HepG2 (cell line): ENCODE measurements around the gene IFNAR2. TPM values are rescaled to one million over a fixed set of nuclear protein-coding genes. Genes with fewer than 3 reads are reported as not detected.

Experiments used
- ATAC-seq: fragments of 200-7000 bp; cut with Tn5 transposase; 3 replicates; pipeline ENCODE4 v1.9.1; 2020; ENCODE audit warnings: mild to moderate bottlenecking, moderate library complexity
- BruUV-seq: library from RNA; stranded (reverse); fragments of 400-500 nt; replicated peaks from 2 replicates; lab custom pipeline; 2021; lab: Mats Ljungman, UMichigan
- CTCF ChIA-PET: fragments of 300-600 bp; formaldehyde crosslinking; extraction: SDS; loops from one replicate; lab custom pipeline; 2021; ENCODE audit warnings: low total read pairs, inconsistent platforms, low intra/inter-chr PET ratio; lab: Yijun Ruan, JAX
- POLR2A ChIA-PET: fragments of 350-600 bp; sonication (Branson Sonifier 250); formaldehyde crosslinking; loops from one replicate; lab custom pipeline; 2020; ENCODE audit warnings: antibody characterized with exemption, inconsistent platforms; lab: Yijun Ruan, JAX
- DNase-seq: peaks from one replicate; pipeline ENCODE4 v3.0.0-alpha.2; 2015; ENCODE audit warnings: low spot score
- FAIRE-seq: peaks from 3 replicates; lab custom pipeline; 2011; peaks lifted over from hg19 to GRCh38; lab: Jason Lieb, UNC
- H2AFZ ChIP-seq: one replicate; pipeline ENCODE4 v1.6.1; 2011; ENCODE audit warnings: low read length, inconsistent platforms
- H3K27ac ChIP-seq: fragments of 300-600 bp; 3 replicates; pipeline ENCODE4 v1.8.0; 2011; ENCODE audit warnings: mixed run types, mild to moderate bottlenecking, mixed read lengths, low read length, inconsistent platforms; ENCODE audit not compliant: insufficient read depth; ENCODE audit errors: extremely low read length
- H3K27me3 ChIP-seq, 2 experiments: fragments of 200-600 bp in 1 of 2; 2 replicates in 1 of 2; 3 replicates in 1 of 2; pipeline versions ENCODE4 v1.6.0 to v1.8.0; 2011; ENCODE audit warnings: low read length in 2 of 2, mild to moderate bottlenecking in 2 of 2, moderate library complexity in 2 of 2, inconsistent platforms in 1 of 2; ENCODE audit not compliant: insufficient read depth in 2 of 2, control insufficient read depth in 1 of 2
- H3K36me3 ChIP-seq, 2 experiments: fragments of 200-600 bp in 1 of 2; replicated peaks in 1 of 2; 2 replicates in 1 of 2; 3 replicates in 1 of 2; pipeline versions ENCODE4 v1.5.1 to v1.8.0; 2011; ENCODE audit warnings: low read length in 2 of 2, inconsistent platforms in 1 of 2; ENCODE audit not compliant: insufficient read depth in 2 of 2, control insufficient read depth in 1 of 2
- H3K4me1 ChIP-seq: 2 replicates; pipeline ENCODE4 v1.5.1; 2012; ENCODE audit warnings: low read length, inconsistent platforms; ENCODE audit not compliant: insufficient read depth
- H3K4me2 ChIP-seq: 2 replicates; pipeline ENCODE4 v1.6.0; 2011; ENCODE audit warnings: low read depth, low read length, inconsistent platforms
- H3K4me3 ChIP-seq, 3 experiments: fragments of 200-600 bp in 1 of 3; sonication (generic), shearing (Covaris generic) in 1 of 3; replicated peaks in 1 of 3; 2 replicates each; pipeline ENCODE4 v1.5.1; 2011 to 2016; ENCODE audit warnings: low read length in 3 of 3, inconsistent platforms in 2 of 3, low read depth in 2 of 3, mild to moderate bottlenecking in 2 of 3, control low read depth in 1 of 3, mixed read lengths in 1 of 3; ENCODE audit not compliant: insufficient read depth in 1 of 3
- H3K79me2 ChIP-seq: one replicate; pipeline ENCODE4 v1.6.1; 2011; ENCODE audit warnings: low read length, inconsistent platforms; ENCODE audit not compliant: insufficient read depth
- H3K9ac ChIP-seq: 2 replicates; pipeline ENCODE4 v1.6.0; 2011; ENCODE audit warnings: mild to moderate bottlenecking, low read depth, low read length, inconsistent platforms; ENCODE audit not compliant: insufficient read depth
- H3K9me3 ChIP-seq: 2 replicates; pipeline ENCODE4 v1.5.1; 2012; ENCODE audit warnings: mild to moderate bottlenecking, low read length
- H4K20me1 ChIP-seq: 2 replicates; pipeline ENCODE4 v1.6.0; 2011; ENCODE audit warnings: inconsistent platforms, mild to moderate bottlenecking, low read length, moderate library complexity; ENCODE audit not compliant: insufficient read depth
- CCDC6 ChIP-seq: sonication (generic); formaldehyde crosslinking; IDR thresholded peaks from 2 replicates; pipeline ENCODE4 v1.8.1; 2022; ENCODE audit warnings: mild to moderate bottlenecking, missing genetic modification reagents, moderate library complexity
- HOXA7 ChIP-seq: sonication (generic); formaldehyde crosslinking; IDR thresholded peaks from 2 replicates; pipeline ENCODE4 v1.8.1; 2022; ENCODE audit warnings: mild to moderate bottlenecking, missing genetic modification reagents, moderate library complexity
- SALL2 ChIP-seq: sonication (generic); formaldehyde crosslinking; IDR thresholded peaks from 2 replicates; pipeline ENCODE4 v1.8.1; 2023; ENCODE audit warnings: mild to moderate bottlenecking, missing genetic modification reagents, inconsistent platforms
- SPEN ChIP-seq: sonication (generic); formaldehyde crosslinking; IDR thresholded peaks from 2 replicates; pipeline ENCODE4 v1.5.1; 2020; ENCODE audit warnings: low read depth, mild to moderate bottlenecking, missing genetic modification reagents
- TBX2 ChIP-seq: sonication (generic); formaldehyde crosslinking; IDR thresholded peaks from 2 replicates; pipeline ENCODE4 v1.5.0; 2020; ENCODE audit warnings: missing genetic modification reagents, mild to moderate bottlenecking, borderline replicate concordance
- THAP8 ChIP-seq: sonication (generic); formaldehyde crosslinking; IDR thresholded peaks from 2 replicates; pipeline ENCODE4 v1.5.1; 2020; ENCODE audit warnings: missing genetic modification reagents, mild to moderate bottlenecking, borderline replicate concordance
- YY1 ChIP-seq: IDR thresholded peaks from 2 replicates; pipeline ENCODE4 v1.6.1; 2011; ENCODE audit warnings: low read length, low read depth, moderate library complexity, mild to moderate bottlenecking; ENCODE audit not compliant: insufficient read depth, insufficient replicate concordance
- ZBTB1 ChIP-seq: sonication (generic); formaldehyde crosslinking; IDR thresholded peaks from 2 replicates; pipeline ENCODE4 v1.4.0; 2020; ENCODE audit warnings: missing genetic modification reagents, borderline replicate concordance
- ZC3H13 ChIP-seq: sonication (generic); formaldehyde crosslinking; IDR thresholded peaks from 2 replicates; pipeline ENCODE4 v1.8.1; 2023; ENCODE audit warnings: mild to moderate bottlenecking, missing genetic modification reagents, moderate library complexity
- ZNF101 ChIP-seq: sonication (generic); formaldehyde crosslinking; IDR thresholded peaks from 2 replicates; pipeline ENCODE4 v1.4.0; 2020; ENCODE audit warnings: mild to moderate bottlenecking, low read depth, missing genetic modification reagents, borderline replicate concordance
- ZNF329 ChIP-seq: sonication (generic); formaldehyde crosslinking; IDR thresholded peaks from 2 replicates; pipeline ENCODE4 v1.9.0; 2021; ENCODE audit warnings: low read depth, mild to moderate bottlenecking, missing genetic modification reagents
- ZNF709 ChIP-seq: sonication (generic); formaldehyde crosslinking; IDR thresholded peaks from 2 replicates; pipeline ENCODE4 v1.5.0; 2020; ENCODE audit warnings: mild to moderate bottlenecking, missing genetic modification reagents
- ZNF720 ChIP-seq: sonication (generic); formaldehyde crosslinking; IDR thresholded peaks from 2 replicates; pipeline ENCODE4 v1.4.0; 2020; ENCODE audit warnings: missing genetic modification reagents
- ZSCAN12 ChIP-seq: sonication (generic); formaldehyde crosslinking; IDR thresholded peaks from 2 replicates; pipeline ENCODE4 v1.9.0; 2021; ENCODE audit warnings: mild to moderate bottlenecking, missing genetic modification reagents
- WGBS: methylation state at CpG from one replicate; pipeline ENCODE4 v1.1.6; 2017; ENCODE audit warnings: low lambda C conversion rate; 5-methylcytosine and 5-hydroxymethylcytosine counted together
- in situ Hi-C: cut with HindIII; loops from 2 replicates; pipeline ENCODE4 v1.10.0; 2017; ENCODE audit warnings: low pct_unique_long_range_greater_than_20kb; ENCODE audit not compliant: extremely low pct_ligation_motif_present
- intact Hi-C: fragments of 100-400 bp; cut with micrococcal nuclease; formaldehyde crosslinking; loops from one replicate; pipeline ENCODE4 v1.10.0; 2022; ENCODE audit not compliant: unreplicated experiment
- polyA plus RNA-seq, 8 experiments: library from polyadenylated mRNA; depleted of rRNA in 3 of 8; stranded (reverse) in 7 of 8; unstranded in 1 of 8; fragments of >200 nt; fragmentation: Illumina TruSeq in 4 of 8; extraction: Trizol in 4 of 8; gene quantifications; 2 replicates each; pipeline versions ENCODE4 v1.2.1 to v1.2.3, GENCODE V29; 2011 to 2016; ENCODE audit warnings: low read depth in 4 of 8, missing spikeins in 1 of 8, mixed read lengths in 1 of 8; ENCODE audit not compliant: insufficient read depth in 1 of 8
- total RNA-seq, 5 experiments: library from RNA; depleted of rRNA; stranded (reverse); fragments of >200 nt; fragmentation: Illumina TruSeq; extraction: Trizol; gene quantifications; 2 replicates each; pipeline ENCODE4 v1.2.3, GENCODE V29; 2016; ENCODE audit warnings: low read depth in 1 of 5
- TF ChIP-seq, protein P1 (sequence below): sonication (generic); formaldehyde crosslinking; conservative IDR thresholded peaks from 2 replicates; pipeline ENCODE4 v1.4.0; 2020; ENCODE audit warnings: missing genetic modification reagents
- TF ChIP-seq, protein P2 (sequence below): sonication (generic); formaldehyde crosslinking; IDR thresholded peaks from 2 replicates; pipeline ENCODE4 v1.5.0; 2020; ENCODE audit warnings: missing genetic modification reagents

Gene IFNAR2
- total and polyA plus RNA-seq, 2 of the 13 experiments (the other 11 are each of a cell fraction or from before 2014, with no cell fraction given), result 5.1 to 24.1 TPM

- CTCF ChIA-PET, result no interaction called here
- POLR2A ChIA-PET, result no interaction called here
- WGBS, result 18% methylated on average over 6 of the region's 6 CpGs
These were observed 43.9 kb upstream of the IFNAR2 start for GRCh38 chr21:33185852-33186251.

More at GRCh38 chr21:33185852-33186251, 43.9 kb upstream of the IFNAR2 start:
- no peak overlapping the region for H3K27ac ChIP-seq
- peaks cover 0 to 13% of the 10 kb centered on the region in 2 experiments; a peak in 2 of 5 replicates for H3K27me3 ChIP-seq
- no TSS peak for BruUV-seq
- no peak overlapping the region for H3K4me3 ChIP-seq
- no peaks in the 10 kb centered on the region for H3K9me3 ChIP-seq
- intact Hi-C loops (no loop called here), in situ Hi-C loops (no loop called here)
- no peaks in the 10 kb centered on the region for H4K20me1 ChIP-seq
- DNase-seq (no peak), ATAC-seq (no peak), FAIRE-seq (no peak)
- no peaks in the 10 kb centered on the region for H3K36me3 ChIP-seq
- H2AFZ ChIP-seq, result no peak overlapping the region
- H3K79me2 ChIP-seq, result no peaks in the 10 kb centered on the region
- TF ChIP-seq, protein P1, sequence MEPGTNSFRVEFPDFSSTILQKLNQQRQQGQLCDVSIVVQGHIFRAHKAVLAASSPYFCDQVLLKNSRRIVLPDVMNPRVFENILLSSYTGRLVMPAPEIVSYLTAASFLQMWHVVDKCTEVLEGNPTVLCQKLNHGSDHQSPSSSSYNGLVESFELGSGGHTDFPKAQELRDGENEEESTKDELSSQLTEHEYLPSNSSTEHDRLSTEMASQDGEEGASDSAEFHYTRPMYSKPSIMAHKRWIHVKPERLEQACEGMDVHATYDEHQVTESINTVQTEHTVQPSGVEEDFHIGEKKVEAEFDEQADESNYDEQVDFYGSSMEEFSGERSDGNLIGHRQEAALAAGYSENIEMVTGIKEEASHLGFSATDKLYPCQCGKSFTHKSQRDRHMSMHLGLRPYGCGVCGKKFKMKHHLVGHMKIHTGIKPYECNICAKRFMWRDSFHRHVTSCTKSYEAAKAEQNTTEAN (CRISPR knock-in tag), result no peak
- TF ChIP-seq, protein P2, sequence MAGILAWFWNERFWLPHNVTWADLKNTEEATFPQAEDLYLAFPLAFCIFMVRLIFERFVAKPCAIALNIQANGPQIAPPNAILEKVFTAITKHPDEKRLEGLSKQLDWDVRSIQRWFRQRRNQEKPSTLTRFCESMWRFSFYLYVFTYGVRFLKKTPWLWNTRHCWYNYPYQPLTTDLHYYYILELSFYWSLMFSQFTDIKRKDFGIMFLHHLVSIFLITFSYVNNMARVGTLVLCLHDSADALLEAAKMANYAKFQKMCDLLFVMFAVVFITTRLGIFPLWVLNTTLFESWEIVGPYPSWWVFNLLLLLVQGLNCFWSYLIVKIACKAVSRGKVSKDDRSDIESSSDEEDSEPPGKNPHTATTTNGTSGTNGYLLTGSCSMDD (CRISPR knock-in tag), result no peak
- TF ChIP-seq ZNF709 (CRISPR knock-in tag), result no peak
- TF ChIP-seq SPEN (CRISPR knock-in tag), result no peak
- TF ChIP-seq CCDC6, result no peak
- TF ChIP-seq ZC3H13 (CRISPR knock-in tag), result no peak
- no peak for TF ChIP-seq TBX2
- no peak for TF ChIP-seq ZSCAN12 (CRISPR knock-in tag)
- no peak for TF ChIP-seq ZNF329 (CRISPR knock-in tag)
- TF ChIP-seq YY1, result no peak
- TF ChIP-seq ZBTB1, result no peak
- TF ChIP-seq SALL2 (CRISPR knock-in tag), result no peak
- no peak for TF ChIP-seq ZNF720 (CRISPR knock-in tag)
- TF ChIP-seq ZNF101 (CRISPR knock-in tag), result no peak
- no peak for TF ChIP-seq THAP8
- no peak for TF ChIP-seq HOXA7 (CRISPR knock-in tag)
- H3K4me2 ChIP-seq, result no peak overlapping the region
- H3K4me1 ChIP-seq, result no peaks in the 10 kb centered on the region
- H3K9ac ChIP-seq, result no peak overlapping the region
